ENCODE results near the gene ZNF440.
A peak's percentile ranks its signal among the peaks of the same experiment; 100 is the strongest.
"Not testable (repeated sequence)": the region's sequence is repeated elsewhere in the genome, so short reads cannot be mapped to it uniquely, and the experiment has no call there.

Gene ZNF440

DNA sequence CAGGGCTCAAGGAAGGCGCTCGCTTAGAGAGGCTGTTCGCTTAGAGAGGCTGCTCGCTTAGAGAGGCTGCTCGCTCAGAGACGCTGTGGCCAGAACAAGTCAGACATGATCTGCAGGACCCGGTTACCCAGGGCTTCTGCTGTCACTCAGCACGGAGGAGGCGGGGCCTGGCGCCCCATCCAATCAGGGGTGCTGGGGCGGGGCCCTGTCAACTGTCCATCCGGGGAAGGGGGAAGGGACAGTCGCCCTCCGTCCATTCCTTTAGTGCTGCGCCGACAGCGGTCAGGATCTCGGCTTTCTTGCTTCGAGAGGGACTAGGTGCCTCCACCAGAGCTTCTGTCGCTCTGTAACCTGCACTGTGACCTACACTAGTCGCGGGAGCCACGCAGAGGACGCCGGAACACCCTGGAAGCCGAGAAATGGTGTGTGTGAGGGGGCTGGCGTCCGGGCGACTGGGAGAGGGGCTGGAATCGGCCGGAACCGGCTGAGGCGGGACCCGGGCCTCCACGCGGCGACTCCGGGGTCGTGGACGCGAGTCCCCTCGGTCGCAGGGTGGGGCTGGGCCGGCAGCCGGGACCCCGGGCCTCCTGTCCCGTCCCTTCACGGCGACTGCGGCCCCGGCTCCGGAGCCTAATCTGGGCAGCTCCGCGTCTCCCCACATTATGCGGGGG, at the start of gene ZNF440:
Gene ZNF440 (plus strand): TSS at position 245 of the 671 bp plus-strand sequence. CDS start 175 bp downstream, at position 420.
- ChIA-PET CTCF (interaction anchor here (1.0 to 1.3 kb wide), 2 partner anchors 16 kb away, joined by 5 to 6 read pairs; partner anchors contain the start of gene ZNF491), POLR2A (ENCODE audit: low non-redundant PET) (interaction anchor here (0.6 kb wide), 2 partner anchors 178 to 474 kb away, joined by 3 to 6 read pairs; no protein-coding TSS in a partner anchor)
- H3K27ac ChIP-seq = peak within 1 kb of the TSS; percentile 95
- peak; percentile 98 for DNase-seq (ENCODE audit: low spot score)
- TF ChIP-seq, protein P1, sequence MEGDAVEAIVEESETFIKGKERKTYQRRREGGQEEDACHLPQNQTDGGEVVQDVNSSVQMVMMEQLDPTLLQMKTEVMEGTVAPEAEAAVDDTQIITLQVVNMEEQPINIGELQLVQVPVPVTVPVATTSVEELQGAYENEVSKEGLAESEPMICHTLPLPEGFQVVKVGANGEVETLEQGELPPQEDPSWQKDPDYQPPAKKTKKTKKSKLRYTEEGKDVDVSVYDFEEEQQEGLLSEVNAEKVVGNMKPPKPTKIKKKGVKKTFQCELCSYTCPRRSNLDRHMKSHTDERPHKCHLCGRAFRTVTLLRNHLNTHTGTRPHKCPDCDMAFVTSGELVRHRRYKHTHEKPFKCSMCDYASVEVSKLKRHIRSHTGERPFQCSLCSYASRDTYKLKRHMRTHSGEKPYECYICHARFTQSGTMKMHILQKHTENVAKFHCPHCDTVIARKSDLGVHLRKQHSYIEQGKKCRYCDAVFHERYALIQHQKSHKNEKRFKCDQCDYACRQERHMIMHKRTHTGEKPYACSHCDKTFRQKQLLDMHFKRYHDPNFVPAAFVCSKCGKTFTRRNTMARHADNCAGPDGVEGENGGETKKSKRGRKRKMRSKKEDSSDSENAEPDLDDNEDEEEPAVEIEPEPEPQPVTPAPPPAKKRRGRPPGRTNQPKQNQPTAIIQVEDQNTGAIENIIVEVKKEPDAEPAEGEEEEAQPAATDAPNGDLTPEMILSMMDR (conservative IDR thresholded peaks at IDR 0.05; ENCODE audit: low read depth) = no peak

DNA sequence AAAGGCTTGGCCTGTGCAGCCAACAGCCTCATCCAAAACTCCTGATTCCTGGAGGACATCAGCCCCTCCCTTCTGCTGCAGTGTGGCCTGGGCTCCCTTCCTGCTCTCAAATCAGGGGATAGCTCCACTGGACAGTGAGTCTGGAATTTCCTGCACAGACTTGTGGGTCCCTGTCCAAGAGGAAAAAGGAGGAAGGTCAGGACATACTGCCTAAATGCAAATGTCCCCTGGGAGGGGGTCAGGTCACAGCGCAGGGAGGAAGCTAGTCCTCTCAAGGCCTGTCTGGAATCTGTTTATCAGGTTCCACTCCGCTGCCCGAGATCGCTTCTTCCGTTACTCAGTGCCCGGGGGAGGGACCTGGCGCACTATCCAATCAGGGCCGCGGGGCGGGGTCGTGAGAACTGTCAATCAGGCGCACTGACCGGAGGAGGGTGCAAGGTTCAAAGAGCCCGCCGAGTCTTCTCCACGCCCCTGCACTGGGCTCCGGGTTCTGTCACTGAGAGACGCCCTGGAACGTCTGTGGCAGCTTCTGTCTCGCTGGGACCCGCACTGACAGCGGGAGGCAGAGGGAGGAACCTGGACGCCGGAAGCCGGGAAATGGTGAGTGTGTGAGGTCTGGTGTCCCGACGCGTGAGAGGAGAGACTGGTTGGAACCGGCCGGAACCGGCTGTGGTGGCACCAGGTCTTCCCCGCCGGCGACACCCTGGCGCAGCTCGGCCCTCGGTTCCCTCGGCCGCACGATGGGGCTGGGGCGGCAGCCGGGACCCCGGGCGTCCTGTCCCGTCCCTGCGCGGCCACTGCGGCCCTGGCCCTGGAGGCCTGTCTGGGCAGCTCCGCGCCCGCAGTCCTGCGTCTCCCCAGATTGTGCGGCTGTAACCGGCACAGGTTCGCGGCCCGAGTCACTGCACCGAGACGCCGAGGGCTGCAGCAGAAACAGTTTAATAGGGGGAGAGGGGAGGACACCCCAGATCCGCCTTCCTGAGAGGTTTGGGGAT, 47.2 kb upstream of the ZNF440 start, which contains the start of gene ZNF441:
Gene ZNF441 (plus strand): TSS at position 404 of the 995 bp plus-strand sequence. CDS start 194 bp downstream, at position 598.
- ChIA-PET POLR2A (ENCODE audit: low non-redundant PET) (interaction anchor here (0.6 kb wide), 1 partner anchor 723 kb away, joined by 4 read pairs; no protein-coding TSS in a partner anchor), CTCF (interaction anchor here (1.0 kb wide), 1 partner anchor 32 kb away, joined by 3 read pairs; no protein-coding TSS in a partner anchor)
- DNase-seq (ENCODE audit: low spot score) = peak; percentile 97
- TF ChIP-seq, protein P1 (conservative IDR thresholded peaks at IDR 0.05; ENCODE audit: low read depth) = no peak
- peak within 1 kb of the TSS; percentile 95 for H3K27ac ChIP-seq

DNA sequence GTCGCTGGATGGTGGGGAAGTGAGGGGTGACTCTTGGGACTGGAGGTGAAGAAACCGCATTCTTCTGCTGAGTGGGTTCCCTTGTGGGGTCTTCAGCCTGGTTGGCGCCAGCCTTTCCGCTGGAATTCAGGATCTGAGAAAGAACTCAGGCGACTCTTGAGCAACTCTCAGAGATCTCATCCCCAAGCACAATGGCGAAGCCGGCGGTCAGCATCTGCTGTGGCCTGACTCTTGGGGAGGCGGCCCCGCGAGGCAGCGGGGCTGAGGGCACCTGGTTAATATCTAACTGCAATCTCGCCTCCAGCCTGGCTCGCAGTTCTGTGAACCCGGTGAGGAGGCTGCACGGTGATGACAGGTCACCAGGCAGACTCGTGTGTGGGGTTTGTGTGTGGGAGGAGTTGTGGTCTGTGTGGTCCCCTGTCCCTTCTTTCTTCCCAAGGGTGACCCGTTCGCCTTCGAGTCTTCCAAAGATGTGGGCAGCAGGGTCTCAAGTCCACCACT, 46.4 kb upstream of the ZNF440 start:
- H3K27ac ChIP-seq = peak overlapping the region; percentile 95
- ChIA-PET CTCF (no interaction called here), POLR2A (ENCODE audit: low non-redundant PET) (no interaction called here)
- TF ChIP-seq, protein P1 (conservative IDR thresholded peaks at IDR 0.05; ENCODE audit: low read depth) = no peak
- DNase-seq (ENCODE audit: low spot score) = peak; percentile 13

DNA sequence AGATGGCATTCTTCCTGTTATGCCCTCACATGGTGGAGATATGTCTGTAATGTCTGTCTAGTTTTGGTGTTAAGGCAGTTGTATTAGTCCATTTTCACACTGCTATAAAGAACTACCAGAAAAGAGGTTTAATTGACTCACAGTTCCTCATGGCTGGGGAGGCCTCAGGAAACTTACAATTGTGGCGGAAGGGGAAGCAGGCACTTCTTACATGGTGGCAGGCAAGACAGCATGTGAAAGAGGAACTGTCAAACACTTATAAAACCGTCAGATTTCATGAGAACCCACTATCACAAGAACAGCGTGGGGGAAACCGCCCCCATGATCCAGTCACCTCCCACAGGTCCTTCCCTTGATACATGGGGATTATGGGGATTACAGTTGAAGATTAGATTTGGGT, 44.1 kb upstream of the ZNF440 start:
- CTCF ChIA-PET = interaction anchor here (0.6 kb wide), 1 partner anchor 797 kb away, joined by 3 read pairs; no protein-coding TSS in a partner anchor
- no peak for DNase-seq (ENCODE audit: low spot score)

DNA sequence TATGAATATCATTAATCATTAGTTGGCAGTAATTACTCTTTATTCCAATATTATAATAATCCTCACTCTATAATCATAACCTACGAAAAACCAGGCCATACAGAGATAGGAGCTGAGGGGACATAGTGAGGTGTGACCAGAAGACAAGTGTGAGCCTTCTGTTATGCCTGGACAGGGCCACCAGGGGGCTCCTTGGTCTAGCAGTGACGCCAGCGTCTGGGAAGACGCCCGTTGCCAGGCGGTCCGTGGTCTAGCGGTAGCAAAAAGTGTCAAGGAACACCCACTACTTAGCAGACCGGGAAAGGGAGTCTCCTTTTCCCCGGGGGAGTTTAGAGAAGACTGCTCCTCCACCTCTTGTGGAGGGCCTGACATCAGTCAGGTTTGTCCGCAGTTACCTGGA, 42.6 kb upstream of the ZNF440 start:
- POLR2A ChIA-PET (ENCODE audit: low non-redundant PET); H3K27ac ChIP-seq; DNase-seq (ENCODE audit: low spot score): not testable (repeated sequence)
- CTCF ChIA-PET = interaction anchor here (0.6 to 0.7 kb wide), 3 partner anchors 77 to 935 kb away, joined by 3 read pairs; no protein-coding TSS in a partner anchor

More for the DNA sequence above, 44.1 kb upstream of the ZNF440 start:
- TF ChIP-seq, protein P1 (conservative IDR thresholded peaks at IDR 0.05; ENCODE audit: low read depth) = no peak
- no peak overlapping the region for H3K27ac ChIP-seq
- POLR2A ChIA-PET (ENCODE audit: low non-redundant PET) = no interaction called here

DNA sequence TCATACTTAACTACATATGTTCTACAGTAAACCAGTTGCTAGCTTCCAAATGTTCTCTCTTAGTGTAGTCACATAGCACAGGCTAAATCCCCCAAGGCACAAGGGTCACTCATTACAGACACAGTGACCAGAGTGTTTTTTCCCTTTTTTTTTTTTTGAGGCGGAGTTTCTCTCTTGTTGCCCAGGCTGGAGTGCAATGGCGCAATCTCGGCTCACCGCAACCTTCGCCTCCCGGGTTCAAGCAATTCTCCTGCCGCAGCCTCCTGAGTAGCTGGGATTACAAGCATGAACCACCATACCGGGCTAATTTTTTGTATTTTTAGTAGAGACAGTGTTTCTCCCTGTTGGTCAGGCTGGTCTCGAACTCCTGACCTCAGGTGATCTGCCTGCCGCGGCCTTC, 37.4 kb upstream of the ZNF440 start:
- H3K27ac ChIP-seq; CTCF ChIA-PET; DNase-seq (ENCODE audit: low spot score): not testable (repeated sequence)
- POLR2A ChIA-PET (ENCODE audit: low non-redundant PET) = interaction anchor here (0.7 kb wide), 1 partner anchor 14 kb away, joined by 3 read pairs; no protein-coding TSS in a partner anchor

DNA sequence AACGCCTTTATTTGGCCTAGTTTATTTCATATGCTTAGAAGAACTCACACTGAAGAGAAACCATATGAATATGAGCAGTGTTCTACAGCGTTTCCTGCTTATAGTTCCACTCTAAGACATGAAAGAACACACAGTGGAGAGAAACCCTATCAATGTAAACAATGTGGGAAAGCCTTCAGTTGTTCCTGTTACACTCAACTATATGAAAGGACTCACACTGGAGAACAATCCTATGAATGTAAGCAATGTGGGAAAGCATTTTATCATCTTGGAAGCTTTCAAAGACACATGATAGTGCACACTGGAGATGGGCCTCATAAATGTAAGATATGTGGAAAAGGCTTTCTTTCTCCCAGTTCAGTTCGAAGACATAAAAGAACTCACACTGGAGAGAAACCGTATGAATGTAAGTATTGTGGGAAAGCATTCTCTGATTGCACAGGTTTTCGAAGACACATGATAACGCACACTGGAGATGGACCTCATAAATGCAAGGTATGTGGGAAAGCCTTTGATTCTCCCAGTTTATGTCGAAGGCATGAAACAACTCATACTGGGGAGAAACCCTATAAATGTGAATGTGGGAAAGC, 33.5 kb upstream of the ZNF440 start:
- no peak overlapping the region for H3K27ac ChIP-seq
- CTCF ChIA-PET = no interaction called here
- POLR2A ChIA-PET (ENCODE audit: low non-redundant PET) = no interaction called here
- TF ChIP-seq, protein P1 (conservative IDR thresholded peaks at IDR 0.05; ENCODE audit: low read depth) = no peak
- no peak for DNase-seq (ENCODE audit: low spot score)
